GM12878 (cell line): ENCODE data around the gene NDE1. TPM values are rescaled to one million over a fixed set of nuclear protein-coding genes. Genes with fewer than 3 reads are reported as not detected.

Experiments
- BACH1 ChIP-seq: fragments of 450-650 bp; IDR thresholded peaks from 2 replicates; pipeline ENCODE4 v1.6.1; 2017; ENCODE audit warnings: mild to moderate bottlenecking, borderline replicate concordance
- CHD4 ChIP-seq: fragments of 200-600 bp; sonication (generic); IDR thresholded peaks from 2 replicates; pipeline ENCODE4 v1.6.1; 2016; ENCODE audit warnings: mild to moderate bottlenecking
- DPF2 ChIP-seq: fragments of 450-650 bp; IDR thresholded peaks from 2 replicates; pipeline ENCODE4 v1.6.1; 2017; ENCODE audit warnings: mild to moderate bottlenecking
- EED ChIP-seq: sonication (generic); IDR thresholded peaks from 2 replicates; pipeline ENCODE4 v1.6.1; 2016; ENCODE audit warnings: antibody characterized with exemption, low read depth
- EGR1 ChIP-seq, 2 experiments: IDR thresholded peaks; 1 replicate in 1 of 2; 2 replicates in 1 of 2; pipeline ENCODE4 v1.6.1; 2011 to 2012; ENCODE audit warnings: low read depth in 2 of 2, low read length in 2 of 2, borderline replicate concordance in 1 of 2, mild to moderate bottlenecking in 1 of 2, moderate library complexity in 1 of 2
- FOXM1 ChIP-seq: IDR thresholded peaks from 2 replicates; pipeline ENCODE4 v1.6.1; 2012; ENCODE audit warnings: low read depth, mild to moderate bottlenecking, inconsistent platforms, low read length, moderate library complexity
- GABPA ChIP-seq: IDR thresholded peaks from 2 replicates; pipeline ENCODE4 v1.6.1; 2014; ENCODE audit warnings: antibody characterized with exemption, low read depth, mild to moderate bottlenecking, inconsistent platforms
- HDAC6 ChIP-seq: fragments of 200-600 bp; sonication (generic); IDR thresholded peaks from one replicate; pipeline ENCODE4 v1.8.0; 2017; ENCODE audit warnings: antibody characterized with exemption; ENCODE audit not compliant: unreplicated experiment
- HDGF ChIP-seq: fragments of 450-650 bp; IDR thresholded peaks from 2 replicates; pipeline ENCODE4 v1.6.1; 2016; ENCODE audit warnings: antibody characterized with exemption
- IKZF1 ChIP-seq: fragments of 450-650 bp; conservative IDR thresholded peaks from 2 replicates; pipeline ENCODE4 v1.6.1; 2017; ENCODE audit warnings: antibody characterized with exemption, mild to moderate bottlenecking
- IKZF2 ChIP-seq, 2 experiments: fragments of 450-650 bp; IDR thresholded peaks; 2 replicates each; pipeline ENCODE4 v1.6.1; 2017; ENCODE audit warnings: mild to moderate bottlenecking in 2 of 2, moderate library complexity in 2 of 2
- KAT2A ChIP-seq: conservative IDR thresholded peaks from 2 replicates; pipeline ENCODE4 v1.6.1; 2011; ENCODE audit warnings: low read depth, low read length; ENCODE audit not compliant: control insufficient read depth
- LARP7 ChIP-seq: fragments of 450-650 bp; IDR thresholded peaks from 2 replicates; pipeline ENCODE4 v1.6.1; 2017; ENCODE audit warnings: mild to moderate bottlenecking
- NFYB ChIP-seq: IDR thresholded peaks from 2 replicates; pipeline ENCODE4 v1.6.1; 2011; ENCODE audit warnings: low read depth, mild to moderate bottlenecking, low read length, improper control_type of control experiment, moderate library complexity; ENCODE audit not compliant: insufficient read depth
- NRF1 ChIP-seq: conservative IDR thresholded peaks from 2 replicates; pipeline ENCODE4 v1.6.1; 2011; ENCODE audit warnings: mild to moderate bottlenecking, low read depth, low read length, improper control_type of control experiment
- USF1 ChIP-seq: IDR thresholded peaks from 2 replicates; pipeline ENCODE4 v1.6.1; 2011; ENCODE audit warnings: borderline replicate concordance, low read depth, mild to moderate bottlenecking, moderate library complexity, mixed read lengths, low read length; ENCODE audit not compliant: insufficient read depth; ENCODE audit errors: extremely low read length
- ZBTB11 ChIP-seq: fragments of 450-650 bp; formaldehyde crosslinking; IDR thresholded peaks from 2 replicates; pipeline ENCODE4 v1.5.0; 2022; ENCODE audit warnings: mild to moderate bottlenecking, missing genetic modification characterization
- polyA plus RNA-seq, 11 experiments: library from polyadenylated mRNA; depleted of rRNA in 4 of 11; unstranded in 6 of 11; stranded (reverse) in 5 of 11; fragments of >200 nt; fragmentation: Nextera tagmentation in 4 of 11; fragmentation: Illumina TruSeq in 1 of 11; extraction: Ambion mirVana in 4 of 11; extraction: Trizol in 1 of 11; gene quantifications; 1 replicate in 1 of 11; 2 replicates in 10 of 11; pipeline versions ENCODE4 v1.2.1 to v1.2.3, GENCODE V29; 2011 to 2016; ENCODE audit warnings: inconsistent platforms in 2 of 11, missing spikeins in 2 of 11, low read depth in 1 of 11
- total RNA-seq, 4 experiments: library from RNA; depleted of rRNA in 3 of 4; stranded (reverse); fragments of >200 nt in 3 of 4; fragmentation: Illumina TruSeq in 1 of 4; extraction: Trizol in 1 of 4; gene quantifications; 2 replicates each; pipeline versions ENCODE4 v1.2.1 to v1.2.3, GENCODE V29; 2013 to 2021
- TF ChIP-seq, protein P1 (sequence below): IDR thresholded peaks from 2 replicates; pipeline ENCODE4 v1.6.1; 2011; ENCODE audit warnings: mild to moderate bottlenecking, low read depth, low read length, moderate library complexity; ENCODE audit not compliant: insufficient replicate concordance
- TF ChIP-seq, protein P2 (sequence below): fragments of 450-650 bp; formaldehyde crosslinking; IDR thresholded peaks from 2 replicates; pipeline ENCODE4 v1.4.0; 2020; ENCODE audit warnings: mild to moderate bottlenecking, moderate library complexity

The NDE1 gene
- total and polyA plus RNA-seq, 10 of the 15 experiments (the other 5 are each of a cell fraction or from before 2014, with no cell fraction given) = 5.7 to 148 (median 87.8) TPM

- TF ChIP-seq, protein P1, sequence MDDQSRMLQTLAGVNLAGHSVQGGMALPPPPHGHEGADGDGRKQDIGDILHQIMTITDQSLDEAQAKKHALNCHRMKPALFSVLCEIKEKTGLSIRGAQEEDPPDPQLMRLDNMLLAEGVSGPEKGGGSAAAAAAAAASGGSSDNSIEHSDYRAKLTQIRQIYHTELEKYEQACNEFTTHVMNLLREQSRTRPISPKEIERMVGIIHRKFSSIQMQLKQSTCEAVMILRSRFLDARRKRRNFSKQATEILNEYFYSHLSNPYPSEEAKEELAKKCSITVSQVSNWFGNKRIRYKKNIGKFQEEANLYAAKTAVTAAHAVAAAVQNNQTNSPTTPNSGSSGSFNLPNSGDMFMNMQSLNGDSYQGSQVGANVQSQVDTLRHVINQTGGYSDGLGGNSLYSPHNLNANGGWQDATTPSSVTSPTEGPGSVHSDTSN = no peak
- TF ChIP-seq EED (no peak), NRF1 (no peak), EGR1 (IDR thresholded peaks at IDR 0.05; ENCODE audit: borderline replicate concordance in 1 of 2, low read depth in 2 of 2, low read length in 2 of 2) (peak in 1 of 2 experiments; percentile 74; a peak in 1 of 3 replicates), KAT2A (no peak), GABPA (no peak), IKZF2 (IDR thresholded peaks at IDR 0.05) (peak in 1 of 2 experiments; percentile 55; a peak in 1 of 4 replicates), BACH1 (no peak), DPF2 (peak; percentile 75), HDGF (no peak), HDAC6 (no peak), NFYB (peak; percentile 78; the same call in 1 of the 2 replicates), IKZF1 (peak; percentile 68), FOXM1 (0 out of 2 replicates have a peak, but pooled peaks have one; percentile 47), USF1 (no peak), LARP7 (peak; percentile 60; the same call in 1 of the 2 replicates), CHD4 (no peak), ZBTB11 (no peak)
- TF ChIP-seq, protein P2, sequence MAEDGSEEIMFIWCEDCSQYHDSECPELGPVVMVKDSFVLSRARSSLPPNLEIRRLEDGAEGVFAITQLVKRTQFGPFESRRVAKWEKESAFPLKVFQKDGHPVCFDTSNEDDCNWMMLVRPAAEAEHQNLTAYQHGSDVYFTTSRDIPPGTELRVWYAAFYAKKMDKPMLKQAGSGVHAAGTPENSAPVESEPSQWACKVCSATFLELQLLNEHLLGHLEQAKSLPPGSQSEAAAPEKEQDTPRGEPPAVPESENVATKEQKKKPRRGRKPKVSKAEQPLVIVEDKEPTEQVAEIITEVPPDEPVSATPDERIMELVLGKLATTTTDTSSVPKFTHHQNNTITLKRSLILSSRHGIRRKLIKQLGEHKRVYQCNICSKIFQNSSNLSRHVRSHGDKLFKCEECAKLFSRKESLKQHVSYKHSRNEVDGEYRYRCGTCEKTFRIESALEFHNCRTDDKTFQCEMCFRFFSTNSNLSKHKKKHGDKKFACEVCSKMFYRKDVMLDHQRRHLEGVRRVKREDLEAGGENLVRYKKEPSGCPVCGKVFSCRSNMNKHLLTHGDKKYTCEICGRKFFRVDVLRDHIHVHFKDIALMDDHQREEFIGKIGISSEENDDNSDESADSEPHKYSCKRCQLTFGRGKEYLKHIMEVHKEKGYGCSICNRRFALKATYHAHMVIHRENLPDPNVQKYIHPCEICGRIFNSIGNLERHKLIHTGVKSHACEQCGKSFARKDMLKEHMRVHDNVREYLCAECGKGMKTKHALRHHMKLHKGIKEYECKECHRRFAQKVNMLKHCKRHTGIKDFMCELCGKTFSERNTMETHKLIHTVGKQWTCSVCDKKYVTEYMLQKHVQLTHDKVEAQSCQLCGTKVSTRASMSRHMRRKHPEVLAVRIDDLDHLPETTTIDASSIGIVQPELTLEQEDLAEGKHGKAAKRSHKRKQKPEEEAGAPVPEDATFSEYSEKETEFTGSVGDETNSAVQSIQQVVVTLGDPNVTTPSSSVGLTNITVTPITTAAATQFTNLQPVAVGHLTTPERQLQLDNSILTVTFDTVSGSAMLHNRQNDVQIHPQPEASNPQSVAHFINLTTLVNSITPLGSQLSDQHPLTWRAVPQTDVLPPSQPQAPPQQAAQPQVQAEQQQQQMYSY (CRISPR knock-in tag) = no peak
Observed at GRCh38 chr16:15650019-15650697, at the start of gene NDE1 (continued).
